Heart left ventricle (tissue), 16 donors: ENCODE results near the gene TXNRD3. TPM values are rescaled to one million over a fixed set of nuclear protein-coding genes. Genes with fewer than 3 reads are reported as not detected.

Experiments
- ATAC-seq, 4 donors: fragments of 200-7000 bp; cut with Tn5 transposase; one replicate each; pipeline ENCODE4 v1.9.1; 2020 to 2022; ENCODE audit warnings: moderate library complexity in 4 of 4, mild to moderate bottlenecking in 3 of 4, moderate number of reproducible peaks in 1 of 4
- DNase-seq, 5 donors: peaks; one replicate each; pipeline ENCODE4 v3.0.0-alpha.2; 2020
- H3K27ac ChIP-seq, 12 donors: fragments of 200-600 bp; sonication (generic) in 4 of 12; one replicate each; pipeline versions ENCODE4 v1.5.0 to v1.8.0; 2016 to 2022; ENCODE audit warnings: mild to moderate bottlenecking in 2 of 12
- H3K27me3 ChIP-seq, 9 donors: fragments of 200-600 bp; sonication (generic) in 2 of 9; one replicate each; pipeline versions ENCODE4 v1.5.1 to v1.8.0; 2016 to 2022; ENCODE audit warnings: mild to moderate bottlenecking in 3 of 9
- H3K36me3 ChIP-seq, 9 donors: fragments of 200-600 bp; sonication (generic) in 2 of 9; one replicate each; pipeline versions ENCODE4 v1.5.0 to v1.8.0; 2018 to 2022; ENCODE audit warnings: mild to moderate bottlenecking in 2 of 9
- H3K4me1 ChIP-seq, 12 donors: fragments of 200-600 bp; sonication (generic) in 4 of 12; one replicate each; pipeline versions ENCODE4 v1.5.0 to v1.8.0; 2016 to 2022; ENCODE audit warnings: mild to moderate bottlenecking in 3 of 12
- H3K4me3 ChIP-seq, 12 donors: fragments of 200-600 bp; sonication (generic) in 4 of 12; one replicate each; pipeline versions ENCODE4 v1.5.0 to v1.8.0; 2017 to 2022; ENCODE audit warnings: mild to moderate bottlenecking in 9 of 12, moderate library complexity in 4 of 12
- H3K9me3 ChIP-seq, 12 donors: fragments of 200-600 bp; sonication (generic) in 4 of 12; one replicate each; pipeline versions ENCODE4 v1.5.0 to v1.8.0; 2016 to 2022; ENCODE audit warnings: mild to moderate bottlenecking in 1 of 12
- POLR2A ChIP-seq, 2 donors: fragments of 450-650 bp; IDR thresholded peaks; one replicate each; pipeline ENCODE4 v1.6.1; 2017; ENCODE audit warnings: antibody characterized with exemption in 2 of 2, mild to moderate bottlenecking in 2 of 2, moderate library complexity in 2 of 2
- WGBS, 4 donors: extraction: QIAGEN DNeasy Blood & Tissue Kit in 2 of 4; methylation state at CpG; one replicate each; pipeline versions ENCODE4 v1.1.5 to v1.1.7; 2013 to 2018; 5-methylcytosine and 5-hydroxymethylcytosine counted together
- intact Hi-C, 10 donors: fragments of 100-400 bp; cut with DNase I; formaldehyde crosslinking; loops; one replicate each; pipeline versions ENCODE4 v1.11.1 to v1.14.2; 2022
- polyA plus RNA-seq, 2 donors: library from polyadenylated mRNA; stranded (reverse); fragments of 200-250 nt; gene quantifications; one replicate each; pipeline ENCODE4 v1.2.3, GENCODE V29; 2013
- total RNA-seq, 9 donors: library from RNA; depleted of rRNA in 2 of 9; stranded (reverse); fragments of >200 nt in 2 of 9; fragmentation: NEBNext Ultra II Directional in 3 of 9; extraction: Animal tissue kit (Norgen Biotek cat#: 25700) in 3 of 9; gene quantifications; one replicate each; pipeline versions ENCODE4 v1.1.0 to v1.2.4, GENCODE V29; 2016 to 2023
- TF ChIP-seq, protein P1 (sequence below), 12 donors: fragments of 200-600 bp; sonication (generic) in 4 of 12; IDR thresholded peaks; one replicate each; pipeline versions ENCODE4 v1.5.0 to v1.8.0; 2018 to 2022; ENCODE audit warnings: antibody characterized with exemption in 12 of 12, mild to moderate bottlenecking in 5 of 12
- donor health status: ischemic (EF 13 %, LVEDD 7.1; RV severe dilation, severe dysfunction).
- donor health status: healthy with polysubstance abuse.
- donor health status: DM: no; HTN: yes; CAD: no.
- donor health status: DM: no; HTN: no; CAD: no.
- donor health status: ischemic (EF 25% LVEDD 6.9; RV normal size, moderate dysfunction).
- donor health status: ischemic (EF 25% LVEDD 5.7; RV mildly dilated, moderate dysfunction).
- donor health status: healthy.
- donor health status: DM: yes; HTN: yes; CAD: no.
- donor health status: ischemic (EF 35%, LVEDD 5.7; RV mildly dilated, moderate dysfunction).
- donor health status: nonischemic (EF 11% LVEDD 7.7; RV severe dilation, severe dysfunction).
- donor health status: DM: yes; HTN: yes; CAD: no.
- donor health status: PGD.
- donor health status: ischemic (EF 29% LVEDD 5.4; RV normal size, mild dysfunction).
- donor health status: nonischemic (EF 23%, LVEDD 6.1; RV moderate dilation, normal function).

Gene TXNRD3
- total and polyA plus RNA-seq, 11 donors: 1.7 to 8.2 (median 5.7) TPM

DNA sequence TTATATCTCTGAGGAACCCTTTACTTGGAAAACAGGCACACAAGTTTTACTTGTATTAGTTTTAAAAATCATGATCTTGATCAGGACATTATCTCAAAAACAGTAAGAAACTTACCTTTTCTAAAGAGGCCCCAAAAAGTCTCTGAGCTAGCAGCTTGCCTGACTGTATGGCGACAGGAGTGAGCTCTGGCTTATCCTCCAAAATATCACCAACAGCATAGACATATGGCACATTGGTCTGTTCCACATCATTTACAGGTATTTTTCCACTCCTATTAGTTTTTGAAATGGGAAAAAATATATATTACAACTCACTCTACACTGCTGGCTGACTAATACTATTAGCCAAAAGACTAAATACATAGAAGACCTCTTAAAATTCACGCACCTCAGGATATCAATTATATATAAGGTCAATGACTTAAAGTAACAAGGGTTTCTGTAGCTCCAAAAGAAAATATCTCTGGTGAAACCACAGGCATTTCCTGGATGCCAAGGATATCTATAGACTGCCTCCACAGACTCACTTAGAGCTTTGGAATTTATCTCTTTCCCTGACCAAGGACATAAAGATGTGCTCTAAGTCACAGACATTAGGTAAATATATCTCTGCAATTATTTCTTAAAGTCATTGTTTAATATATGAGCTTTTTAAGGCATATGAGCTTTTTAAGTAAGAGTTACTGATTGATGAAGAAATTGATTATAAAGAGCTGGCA is 33.1 kb downstream of the TXNRD3 start:
- Histone ChIP-seq H3K4me3 (no peak overlapping the region), H3K27me3 (no peaks in the 10 kb centered on the region), H3K9me3 (no peaks in the 10 kb centered on the region), H3K36me3 (peaks cover 0 to 21% (median 0%) of the 10 kb centered on the region in 9 donors), H3K27ac (no peak overlapping the region), H3K4me1 (peaks cover 0 to 16% (median 2%) of the 10 kb centered on the region in 12 donors)
- ATAC-seq: no peak
- intact Hi-C loops: loop anchor here in 1 of 10 donors (1.0 kb wide), 1 partner anchor 14 kb away; no protein-coding TSS in a partner anchor
- no peak for DNase-seq
- TF ChIP-seq, protein P1, sequence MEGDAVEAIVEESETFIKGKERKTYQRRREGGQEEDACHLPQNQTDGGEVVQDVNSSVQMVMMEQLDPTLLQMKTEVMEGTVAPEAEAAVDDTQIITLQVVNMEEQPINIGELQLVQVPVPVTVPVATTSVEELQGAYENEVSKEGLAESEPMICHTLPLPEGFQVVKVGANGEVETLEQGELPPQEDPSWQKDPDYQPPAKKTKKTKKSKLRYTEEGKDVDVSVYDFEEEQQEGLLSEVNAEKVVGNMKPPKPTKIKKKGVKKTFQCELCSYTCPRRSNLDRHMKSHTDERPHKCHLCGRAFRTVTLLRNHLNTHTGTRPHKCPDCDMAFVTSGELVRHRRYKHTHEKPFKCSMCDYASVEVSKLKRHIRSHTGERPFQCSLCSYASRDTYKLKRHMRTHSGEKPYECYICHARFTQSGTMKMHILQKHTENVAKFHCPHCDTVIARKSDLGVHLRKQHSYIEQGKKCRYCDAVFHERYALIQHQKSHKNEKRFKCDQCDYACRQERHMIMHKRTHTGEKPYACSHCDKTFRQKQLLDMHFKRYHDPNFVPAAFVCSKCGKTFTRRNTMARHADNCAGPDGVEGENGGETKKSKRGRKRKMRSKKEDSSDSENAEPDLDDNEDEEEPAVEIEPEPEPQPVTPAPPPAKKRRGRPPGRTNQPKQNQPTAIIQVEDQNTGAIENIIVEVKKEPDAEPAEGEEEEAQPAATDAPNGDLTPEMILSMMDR (IDR thresholded peaks at IDR 0.05): no peak
- no peak for TF ChIP-seq POLR2A (IDR thresholded peaks at IDR 0.05)
- WGBS, 4 donors: 85 to 91% (median 90%) methylated on average over 2 of the region's 2 CpGs

DNA sequence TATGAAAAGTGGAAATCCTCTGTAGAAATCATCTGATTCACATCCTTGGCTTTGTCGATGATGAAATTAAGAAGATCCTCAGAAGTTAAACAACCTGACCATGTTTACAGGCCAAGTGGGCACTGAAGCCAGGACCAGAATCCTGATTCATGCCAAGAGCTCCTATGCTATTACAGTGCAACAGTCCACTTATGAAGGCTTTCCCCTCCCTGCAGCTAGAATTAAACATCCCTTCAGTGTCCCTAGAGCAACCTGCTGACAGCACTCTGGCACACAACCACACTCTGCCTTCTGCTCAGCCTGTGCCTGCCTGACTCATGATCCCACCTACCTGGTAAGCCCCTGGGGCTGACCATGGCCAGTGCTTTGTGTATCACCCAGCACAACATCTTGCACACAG is 33.8 kb downstream of the TXNRD3 start:
- TF ChIP-seq, protein P1 (IDR thresholded peaks at IDR 0.05): no peak
- TF ChIP-seq POLR2A (IDR thresholded peaks at IDR 0.05): no peak
- Histone ChIP-seq H3K4me3 (no peak overlapping the region), H3K4me1 (peaks cover 0 to 16% (median 2%) of the 10 kb centered on the region in 12 donors), H3K9me3 (no peaks in the 10 kb centered on the region), H3K27ac (peak overlapping the region in 4 of 12 donors; percentile 2 to 35 (median 12)), H3K27me3 (no peaks in the 10 kb centered on the region), H3K36me3 (peaks cover 0 to 27% (median 0%) of the 10 kb centered on the region in 9 donors)
- 48 to 64% (median 53%) methylated on average over 1 of the region's 1 CpG for WGBS, 4 donors
- intact Hi-C loops: loop anchor here in 1 of 10 donors (1.0 kb wide), 1 partner anchor 14 kb away; no protein-coding TSS in a partner anchor
- peak; percentile 98 to 100 (median 99) for ATAC-seq
- DNase-seq: peak; percentile 58 to 81 (median 68)

DNA sequence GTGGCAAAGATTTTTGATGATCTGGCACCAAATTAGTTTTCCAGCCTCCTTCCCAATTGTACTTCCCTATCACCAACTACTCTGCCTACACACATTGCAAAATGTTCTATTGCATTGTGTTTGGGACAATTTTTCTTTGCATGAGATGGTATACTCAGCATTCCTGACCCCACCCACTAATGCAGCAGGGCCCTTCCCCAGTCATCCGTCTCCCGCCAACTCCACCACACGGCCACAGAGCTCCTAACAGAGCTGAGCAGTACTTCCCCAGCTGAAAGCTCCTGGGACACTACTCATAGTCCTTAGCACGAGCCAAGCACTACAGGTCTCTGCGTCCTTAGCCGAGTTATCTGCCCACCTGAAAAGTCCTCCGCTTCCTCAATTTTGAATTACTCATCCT is 34.2 kb downstream of the TXNRD3 start:
- intact Hi-C loops: loop anchor here in 1 of 10 donors (1.0 kb wide), 1 partner anchor 13 kb away; no protein-coding TSS in a partner anchor
- H3K4me3 ChIP-seq: no peak overlapping the region
- WGBS, 4 donors: 62 to 65% (median 65%) methylated on average over 7 of the region's 7 CpGs
- peak in 3 of 4 donors; percentile 42 to 68 (median 52) for ATAC-seq
- peaks cover 0 to 16% (median 2%) of the 10 kb centered on the region in 12 donors for H3K4me1 ChIP-seq
- peak overlapping the region in 4 of 12 donors; percentile 2 to 35 (median 12) for H3K27ac ChIP-seq
- H3K9me3 ChIP-seq: no peaks in the 10 kb centered on the region
- H3K27me3 ChIP-seq: no peaks in the 10 kb centered on the region
- DNase-seq: no peak
- H3K36me3 ChIP-seq: peaks cover 0 to 32% (median 0%) of the 10 kb centered on the region in 9 donors
- TF ChIP-seq, protein P1 (IDR thresholded peaks at IDR 0.05): no peak
- TF ChIP-seq POLR2A (IDR thresholded peaks at IDR 0.05): no peak

DNA sequence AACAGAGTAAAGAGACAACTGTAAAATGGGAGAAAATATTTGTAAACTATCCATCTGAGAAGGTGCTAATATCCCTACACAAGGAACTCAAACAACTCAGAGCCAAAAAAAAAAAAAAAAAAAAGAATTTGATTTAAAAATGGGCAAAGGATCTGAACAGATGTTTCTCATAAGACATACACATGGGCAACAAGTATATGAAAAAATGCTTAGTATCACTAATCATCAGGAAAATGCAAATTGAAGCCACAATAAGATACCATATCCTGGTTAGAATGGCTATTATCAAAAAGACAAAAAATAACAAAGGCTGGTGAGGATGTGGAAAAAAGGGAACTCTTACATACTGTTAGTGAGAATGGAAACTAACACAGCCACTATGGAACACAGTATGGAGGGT is 36.2 kb downstream of the TXNRD3 start:
- no peak for DNase-seq
- no peaks in the 10 kb centered on the region for H3K9me3 ChIP-seq
- intact Hi-C loops: no loop called here
- no peak for TF ChIP-seq POLR2A (IDR thresholded peaks at IDR 0.05)
- TF ChIP-seq, protein P1 (IDR thresholded peaks at IDR 0.05): no peak
- peaks cover 0 to 36% (median 0%) of the 10 kb centered on the region in 9 donors for H3K36me3 ChIP-seq
- peaks cover 0 to 16% (median 2%) of the 10 kb centered on the region in 12 donors for H3K4me1 ChIP-seq
- no peak overlapping the region for H3K27ac ChIP-seq
- ATAC-seq: no peak
- no peaks in the 10 kb centered on the region for H3K27me3 ChIP-seq
- no peak overlapping the region for H3K4me3 ChIP-seq
